HG03025 (cell line): Measurements from ENCODE around the gene MAEA.
"Not testable (repeated sequence)": the region's sequence is repeated elsewhere in the genome, so short reads cannot be mapped to it uniquely, and the experiment has no call there.

Experiments used
- ATAC-seq: cut with Tn5 transposase; IDR thresholded peaks from one replicate; pipeline ENCODE4 v1.9.1; 2021; ENCODE audit warnings: mild to moderate bottlenecking, moderate library complexity; ENCODE audit not compliant: unreplicated experiment, low FRiP score

Gene MAEA

DNA sequence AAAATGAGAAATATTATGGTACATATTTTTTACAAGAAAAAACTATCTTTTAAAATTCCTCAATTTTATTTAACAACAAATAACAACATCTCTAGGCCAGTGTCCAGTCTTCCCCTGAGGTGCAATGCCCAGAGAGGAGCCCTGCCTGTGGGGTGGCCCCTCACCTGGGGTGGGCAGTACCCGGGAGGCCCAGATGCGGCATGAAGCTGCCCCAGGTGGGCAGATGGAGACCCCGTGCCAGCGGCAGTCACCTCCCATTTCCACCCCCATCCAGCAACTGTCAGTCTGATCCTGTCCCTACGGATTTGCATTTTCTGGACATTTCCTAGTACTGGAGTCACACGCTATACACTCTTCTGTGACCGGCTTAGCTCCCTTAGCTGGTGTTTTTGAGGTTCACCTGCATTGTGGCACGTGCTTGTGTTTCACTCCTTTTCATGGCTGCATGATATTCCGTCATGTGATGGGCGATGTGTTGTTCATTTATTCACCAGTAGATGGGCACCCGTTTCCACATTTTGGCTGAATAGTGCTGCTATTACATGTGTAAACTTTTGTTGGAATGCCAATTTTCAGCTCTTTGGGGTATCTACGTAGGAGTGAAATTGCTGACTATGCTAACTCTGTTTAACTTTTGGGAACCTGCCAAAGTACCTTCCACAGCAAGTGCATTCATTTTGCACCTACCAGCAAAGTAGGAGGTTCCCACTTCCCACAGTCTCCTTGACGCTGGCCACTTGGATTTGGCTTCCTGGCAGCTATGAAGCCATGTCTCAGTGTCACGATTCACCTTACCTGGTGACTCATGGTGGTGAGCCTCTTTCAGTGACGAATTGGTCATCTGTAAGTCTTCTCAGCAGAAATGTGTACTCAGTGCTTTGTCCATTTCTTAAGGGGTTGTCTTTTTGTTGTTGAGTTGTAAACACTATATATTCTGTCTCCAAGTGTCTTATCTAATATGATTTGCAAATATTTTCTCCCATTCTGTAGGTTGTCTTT lies 11.7 kb upstream of the MAEA start:
- ATAC-seq: no peak

DNA sequence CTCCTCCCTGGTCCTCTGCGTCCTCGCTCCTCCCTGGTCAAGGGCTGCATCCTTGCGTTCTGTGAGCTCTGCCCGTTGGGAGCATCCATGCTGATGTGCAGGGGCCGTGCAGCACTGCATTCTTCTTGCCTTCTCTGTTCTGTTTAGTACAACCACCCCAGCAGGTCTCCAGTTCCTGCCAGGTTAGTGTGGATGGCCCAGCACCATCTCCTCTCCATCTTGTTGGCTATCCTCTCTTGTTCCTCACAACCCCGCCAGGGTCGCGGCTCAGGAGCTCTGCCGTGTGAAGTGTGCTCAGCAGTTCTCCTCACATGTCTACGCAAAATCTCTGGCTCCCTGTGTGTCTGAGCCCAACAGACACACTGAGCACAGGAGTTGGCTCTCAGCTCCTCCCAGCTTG lies 10.4 kb upstream of the MAEA start:
- no peak for ATAC-seq

DNA sequence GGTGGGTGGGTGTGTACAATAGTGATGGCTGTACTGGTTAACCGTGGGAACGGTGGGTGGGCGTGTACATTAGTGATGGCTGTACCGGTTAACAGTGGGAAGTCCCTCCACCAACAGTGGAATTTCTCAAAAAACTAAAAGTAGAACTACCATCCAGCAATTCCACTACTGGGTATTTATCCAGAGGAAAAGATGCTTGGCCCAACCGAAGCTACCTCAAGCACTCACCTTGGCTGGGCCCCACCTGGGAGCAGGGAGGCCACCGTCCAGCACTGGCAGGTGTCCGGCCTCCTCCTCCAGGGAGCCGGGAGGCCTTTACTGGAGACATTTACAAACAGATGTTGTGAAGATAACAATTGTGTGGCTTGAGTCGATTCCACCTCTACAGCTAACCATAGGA lies 6.0 kb upstream of the MAEA start:
- no peak for ATAC-seq

DNA sequence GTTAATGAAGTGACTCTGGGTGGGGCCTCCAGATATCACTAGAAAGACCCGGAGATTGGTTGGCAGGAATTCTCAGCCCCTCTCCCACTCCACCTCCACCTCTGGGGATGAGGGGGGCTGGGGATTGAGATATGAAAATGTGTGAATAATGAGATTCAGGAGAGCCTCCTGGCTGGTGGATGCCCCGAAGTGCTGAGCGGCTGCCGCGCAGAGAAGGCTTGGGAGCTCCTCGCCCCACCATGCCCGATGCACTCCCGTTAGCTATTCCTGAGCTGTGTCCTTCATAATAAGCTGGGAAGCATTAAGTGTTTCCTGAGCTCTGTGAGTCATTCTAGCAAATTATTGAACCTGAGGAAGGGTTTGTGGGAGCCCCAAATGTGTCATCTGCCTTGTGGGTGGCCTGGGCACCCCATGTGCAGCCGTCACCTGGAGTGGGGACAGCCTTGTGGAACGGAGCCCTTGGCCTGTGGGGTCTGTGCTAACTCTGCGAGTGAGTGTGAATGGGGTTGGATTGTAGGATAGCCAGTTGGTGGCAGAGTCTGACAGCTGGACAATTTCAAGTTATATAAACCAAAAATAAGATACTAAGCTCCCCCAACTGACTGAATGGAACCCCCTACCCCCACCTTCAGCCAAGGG lies 4.4 kb upstream of the MAEA start:
- ATAC-seq: no peak

DNA sequence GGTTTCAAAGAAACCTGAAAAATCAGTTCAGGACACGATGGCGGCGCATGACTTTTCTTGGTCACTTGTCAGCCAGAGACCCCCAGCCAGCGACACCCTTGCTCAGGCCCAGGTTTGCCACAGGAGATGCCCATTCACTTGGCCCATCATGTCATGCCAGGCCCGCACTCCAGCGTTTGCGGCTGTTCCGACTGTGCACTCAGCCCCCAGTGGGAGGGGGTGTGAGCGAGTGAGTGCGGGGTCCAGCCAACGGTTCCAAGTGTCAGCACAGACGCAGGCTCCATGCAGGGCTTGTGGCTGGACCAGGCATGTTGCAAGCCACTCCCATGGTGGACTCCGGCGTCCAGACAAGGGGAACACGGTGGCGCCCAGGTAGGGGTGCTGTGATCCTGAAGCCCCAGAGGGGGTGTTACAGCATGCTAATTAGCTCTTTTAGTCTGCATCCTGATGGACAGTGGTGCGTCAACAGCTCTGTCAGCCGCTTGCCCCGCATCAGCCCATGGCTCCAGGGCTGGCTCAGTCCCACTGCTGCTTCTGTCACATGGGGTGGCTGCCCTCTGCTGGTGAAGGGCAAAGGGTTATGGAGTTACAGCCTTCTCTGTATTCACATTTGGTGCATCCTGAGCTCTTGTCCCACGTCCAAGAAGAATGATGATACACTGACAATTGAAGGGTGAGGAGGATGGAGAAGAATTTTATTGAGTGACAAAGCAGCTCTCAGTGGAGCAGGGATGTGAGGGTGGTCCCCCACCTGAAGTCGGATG lies 3.7 kb upstream of the MAEA start:
- no peak for ATAC-seq

DNA sequence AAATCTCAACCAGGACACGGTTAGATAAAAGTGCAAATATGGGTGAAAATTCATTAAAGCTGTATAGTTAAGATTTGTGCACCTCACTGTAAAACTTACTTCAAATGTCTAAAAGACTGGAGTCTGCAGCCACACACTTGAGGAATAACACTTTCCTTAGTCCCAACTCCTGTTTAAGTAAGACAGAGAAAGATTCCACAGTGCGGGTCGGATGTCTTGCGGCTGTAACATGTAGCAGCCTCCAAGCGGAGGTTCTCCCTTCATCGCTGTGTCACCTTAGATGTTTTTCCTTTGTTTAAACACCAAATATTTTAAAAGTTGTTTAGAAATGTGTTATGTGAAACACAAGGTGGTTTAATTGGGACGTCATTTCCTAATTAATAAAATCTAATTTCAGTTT lies 905 bp upstream of the MAEA start:
- no peak for ATAC-seq

DNA sequence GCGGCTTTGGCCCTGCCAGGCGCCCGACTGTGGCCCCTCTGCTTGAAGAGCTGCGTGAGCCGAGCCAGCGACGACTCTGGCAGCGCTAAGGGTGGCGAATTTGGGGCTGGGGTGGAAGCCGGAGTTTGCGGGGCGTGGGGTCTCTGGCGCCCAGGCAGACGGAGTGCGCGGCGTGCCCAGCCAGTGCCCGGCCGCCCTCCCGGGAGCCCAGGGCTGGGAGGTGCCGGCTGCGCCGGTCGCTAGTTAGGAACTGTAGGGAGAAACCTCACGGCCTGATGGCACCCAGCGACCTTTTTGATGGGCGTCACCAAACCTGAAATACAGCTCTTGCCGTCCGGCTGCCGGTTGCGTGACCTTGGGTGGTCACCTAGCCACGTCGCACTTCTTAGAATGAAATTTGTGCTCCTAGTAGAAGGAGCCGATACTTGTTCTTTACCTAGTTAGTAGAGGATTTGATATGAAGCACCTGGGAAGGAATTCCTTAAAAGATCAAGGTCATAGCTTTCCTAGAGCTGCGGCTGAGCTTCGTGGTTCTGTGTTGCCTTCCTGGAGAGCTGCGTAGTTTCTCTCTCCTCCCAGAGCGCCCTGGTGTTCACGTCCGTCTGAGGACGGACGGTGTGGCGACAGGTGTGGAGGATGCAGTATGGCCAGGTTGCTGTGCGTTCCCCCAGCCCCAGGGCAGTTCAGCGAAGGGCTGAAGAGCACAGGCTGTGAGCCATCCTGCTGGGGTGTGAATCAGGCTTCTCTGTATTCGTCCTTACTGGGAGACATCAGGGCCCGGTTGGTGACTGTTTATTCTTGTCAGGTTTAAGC lies 680 bp downstream of the MAEA start:
- ATAC-seq: peak; percentile 11

DNA sequence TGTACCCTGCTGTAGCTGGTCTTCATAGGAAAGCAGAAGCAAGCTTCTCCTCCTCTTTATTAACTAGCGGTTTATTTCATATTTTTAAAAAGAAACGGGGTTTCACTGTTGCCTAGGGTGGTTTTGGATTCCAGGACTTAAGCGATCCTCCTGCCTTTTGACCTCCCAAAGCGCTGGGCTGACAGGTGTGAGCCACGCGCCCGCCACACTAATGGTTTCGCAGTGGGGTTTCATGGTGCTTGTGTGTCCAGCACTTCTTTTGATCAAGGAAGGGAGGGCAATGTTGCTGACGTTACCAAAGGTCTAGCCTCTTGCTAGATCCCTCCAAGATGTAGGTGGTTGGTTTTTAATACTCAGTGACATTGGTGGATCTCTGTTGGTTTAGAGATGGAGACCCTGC lies 1.4 kb downstream of the MAEA start:
- no peak for ATAC-seq

DNA sequence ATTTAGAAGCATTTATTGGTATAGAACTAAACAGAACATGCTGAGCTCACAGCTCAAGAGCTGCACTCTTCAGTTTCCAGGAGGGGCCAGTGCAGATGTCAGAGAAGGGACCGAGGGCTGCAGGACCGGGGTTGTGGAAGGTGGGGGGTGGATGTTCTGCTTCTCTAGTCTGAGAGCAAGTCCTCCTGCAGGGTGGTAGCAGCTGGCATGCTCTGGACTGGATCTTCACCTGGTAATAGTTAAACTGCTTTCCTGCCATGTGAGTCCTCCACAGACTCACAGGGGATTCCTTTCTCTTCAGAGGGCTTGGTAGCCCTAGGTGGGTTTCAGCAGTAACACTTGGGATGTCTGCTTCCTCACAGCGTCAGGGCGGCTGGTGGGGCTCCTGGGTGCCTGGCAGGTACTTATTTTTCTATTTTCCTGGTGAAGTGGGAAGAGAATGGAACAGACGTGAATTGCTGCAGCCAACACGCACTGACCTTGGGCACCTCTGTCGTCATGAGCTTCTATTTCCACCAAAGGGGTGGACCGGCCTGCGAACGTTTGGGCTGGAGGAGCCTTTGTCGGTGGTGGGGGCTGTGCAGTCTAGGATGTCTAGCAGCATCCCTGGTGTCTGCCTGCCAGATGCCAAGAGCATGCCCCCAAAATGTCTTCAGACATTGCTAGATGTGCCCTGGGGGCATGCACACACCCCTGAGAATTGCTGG lies 2.5 kb downstream of the MAEA start:
- no peak for ATAC-seq

DNA sequence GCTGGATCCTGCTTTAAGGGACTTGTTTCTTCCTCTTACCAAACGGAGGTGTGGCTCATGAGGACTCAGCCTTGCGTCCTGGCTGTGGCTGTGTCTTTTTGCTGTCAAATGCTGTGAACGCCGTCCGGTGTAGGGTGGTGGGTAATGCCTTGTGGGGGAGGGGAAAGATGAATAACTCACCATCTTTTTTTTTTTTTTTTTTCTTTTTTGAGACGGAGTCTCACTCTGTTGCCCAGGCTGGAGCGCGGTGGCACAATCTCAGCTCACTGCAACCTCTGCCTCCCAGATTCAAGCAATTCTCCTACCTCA lies 3.0 kb downstream of the MAEA start:
- ATAC-seq: not testable (repeated sequence)

DNA sequence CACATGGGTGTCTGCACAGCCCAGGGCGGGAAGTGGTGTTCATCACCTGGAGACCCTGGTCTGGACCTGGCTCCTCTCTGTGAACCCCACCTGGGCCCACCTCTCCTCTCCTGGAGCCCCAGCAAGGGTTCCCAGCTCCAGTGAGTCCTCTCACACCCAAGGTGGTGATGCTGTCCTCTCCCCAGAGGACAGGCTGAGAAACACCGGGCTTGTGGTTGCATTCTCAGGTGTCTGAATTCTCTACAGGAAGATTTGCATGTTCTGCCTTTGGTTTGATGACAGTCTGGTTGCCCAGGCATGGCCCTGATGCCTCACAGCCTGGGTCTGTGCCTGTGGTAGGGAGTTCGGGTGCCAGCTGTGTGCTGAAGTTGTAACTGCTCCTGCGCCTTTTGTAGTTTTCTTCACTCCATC lies 3.8 kb downstream of the MAEA start:
- ATAC-seq: no peak

DNA sequence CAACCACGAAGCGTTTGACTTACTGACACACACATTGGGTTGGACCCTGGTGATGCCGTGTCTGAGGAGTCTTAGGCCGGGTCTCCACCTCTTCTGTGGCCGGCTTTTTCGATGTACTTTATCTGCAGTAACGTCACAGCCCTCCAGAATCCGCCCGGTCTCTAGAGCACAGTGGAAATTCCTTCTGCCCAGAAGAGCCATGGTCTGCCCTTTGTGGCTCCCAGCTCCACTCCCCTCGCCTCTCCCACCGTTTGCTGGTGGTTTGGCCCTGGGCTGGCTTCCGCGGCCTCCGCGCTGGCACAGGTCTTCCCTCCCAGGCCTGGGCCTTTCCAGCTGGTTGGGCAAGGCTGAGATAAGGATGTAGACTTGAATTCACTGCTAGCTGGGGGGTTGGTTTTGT lies 4.3 kb downstream of the MAEA start:
- ATAC-seq: no peak

DNA sequence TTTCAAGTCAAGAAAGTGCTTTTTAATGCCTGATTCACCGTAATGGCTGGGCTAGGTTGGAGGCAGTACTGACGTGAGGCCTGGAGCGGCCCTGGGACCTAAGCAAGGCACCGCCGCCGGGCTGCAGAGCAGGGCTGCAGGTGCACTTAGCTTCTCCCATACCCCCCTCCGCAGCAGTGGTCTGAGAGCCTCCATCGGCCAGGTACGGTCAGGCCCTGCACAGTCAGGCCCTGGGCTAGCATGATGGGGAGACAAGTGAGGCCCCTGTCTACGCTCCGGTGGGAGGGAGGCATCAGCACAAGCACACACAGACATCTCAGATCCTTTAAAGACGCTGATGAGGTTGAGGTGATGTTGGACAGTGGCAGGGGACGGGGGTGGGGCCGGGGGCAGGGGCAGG lies 4.7 kb downstream of the MAEA start:
- ATAC-seq: no peak

DNA sequence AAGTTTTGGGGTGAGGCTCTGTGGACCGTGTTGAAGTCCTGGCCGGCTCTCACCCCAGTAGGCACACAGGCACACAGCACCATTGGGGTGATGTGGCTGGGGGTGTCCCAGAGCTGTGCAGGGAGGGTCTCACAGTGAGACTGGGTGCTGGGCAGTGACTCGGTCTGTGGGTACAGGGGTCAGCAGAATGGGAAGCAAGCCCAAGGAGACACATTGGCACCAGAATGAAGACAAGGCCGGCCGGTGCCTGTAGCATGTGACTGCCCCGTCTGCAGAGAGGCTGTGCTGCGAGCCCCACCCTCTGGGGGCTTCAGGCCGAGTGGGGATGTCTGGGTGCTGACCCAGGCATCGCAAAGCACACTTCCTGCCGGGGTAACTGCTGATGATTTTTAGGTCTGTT lies 5.2 kb downstream of the MAEA start:
- no peak for ATAC-seq

DNA sequence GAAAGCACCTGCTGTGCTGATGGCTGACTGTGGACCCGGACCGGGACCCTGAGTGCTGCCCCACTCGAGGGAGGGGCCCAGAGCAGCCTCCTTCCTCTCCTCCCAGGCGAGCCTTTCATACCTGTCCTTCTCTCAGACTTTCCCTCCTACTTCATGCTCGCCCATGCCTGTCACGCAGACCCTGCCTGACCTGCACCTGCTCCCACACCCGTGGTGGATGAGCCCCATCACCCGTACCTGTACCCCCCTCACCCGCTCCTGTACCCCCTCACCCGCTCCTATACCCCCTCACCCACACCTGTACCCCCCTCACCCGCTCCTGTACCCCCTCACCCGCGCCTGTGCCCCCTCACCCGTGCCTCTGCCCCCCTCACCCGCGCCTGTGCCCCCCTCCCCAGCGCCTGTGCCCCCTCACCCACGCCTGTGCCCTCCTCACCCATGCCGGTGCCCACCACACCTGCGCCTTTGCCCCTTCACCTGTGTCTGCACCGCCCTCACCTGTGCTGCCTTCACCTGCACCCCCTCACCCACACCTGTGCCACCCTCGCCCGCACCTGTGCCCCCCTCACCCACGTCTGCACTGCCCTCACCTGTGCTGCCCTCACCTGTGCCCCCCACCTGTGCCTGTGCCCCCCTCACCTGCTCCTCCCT lies 5.8 kb downstream of the MAEA start:
- ATAC-seq: no peak

DNA sequence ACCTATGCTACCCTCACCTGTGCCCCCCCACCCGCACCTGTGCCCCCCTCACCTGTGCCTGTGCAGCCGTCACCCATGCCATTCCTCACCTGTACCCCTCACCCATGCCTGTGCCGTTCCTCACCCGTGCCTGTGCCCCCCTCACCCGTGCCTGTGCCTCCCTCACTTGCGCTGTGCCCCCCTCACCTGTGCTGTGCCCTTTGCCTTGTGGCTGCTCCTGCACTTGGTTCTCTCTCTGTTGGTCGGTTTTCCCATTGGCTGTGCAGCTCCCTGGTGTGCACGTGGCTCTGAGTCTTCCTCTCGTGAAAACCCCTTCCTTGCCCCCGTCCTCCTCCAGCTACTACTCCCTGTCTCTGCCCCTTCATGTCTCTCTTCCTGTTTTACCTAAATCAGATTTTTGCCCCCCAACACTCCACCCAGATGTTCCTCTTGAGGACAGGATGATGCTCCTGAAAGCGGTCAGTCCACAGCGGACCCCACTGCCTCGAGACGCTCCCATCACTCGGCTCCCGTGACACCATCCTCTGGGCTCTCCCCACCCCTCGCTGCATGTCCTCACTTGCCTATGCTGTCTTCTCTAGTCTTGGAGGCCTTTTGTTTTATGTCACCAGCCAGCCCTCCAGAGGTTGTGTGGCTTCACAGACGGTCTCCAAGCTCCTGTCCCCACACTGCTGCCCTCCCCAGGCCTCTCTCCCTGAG lies 6.8 kb downstream of the MAEA start:
- ATAC-seq: no peak

DNA sequence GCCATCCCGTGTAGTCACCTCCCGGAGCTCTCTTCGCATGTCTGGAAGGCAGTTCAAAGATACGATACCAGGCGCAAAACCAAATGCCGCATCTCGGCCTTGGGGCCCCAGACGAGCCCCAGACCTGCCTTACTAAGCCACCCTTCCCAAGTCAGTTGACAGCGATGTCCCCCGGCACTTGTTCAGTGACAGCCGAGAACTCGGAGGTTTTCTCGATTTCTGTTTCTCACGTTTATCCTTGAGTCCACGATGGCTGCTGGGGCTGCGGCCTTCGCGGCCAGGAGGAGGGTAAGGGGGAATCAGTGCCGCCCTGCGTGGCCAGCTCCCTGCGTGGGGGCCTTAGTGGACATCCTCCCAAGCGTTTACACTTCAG lies 7.3 kb downstream of the MAEA start:
- ATAC-seq: no peak

DNA sequence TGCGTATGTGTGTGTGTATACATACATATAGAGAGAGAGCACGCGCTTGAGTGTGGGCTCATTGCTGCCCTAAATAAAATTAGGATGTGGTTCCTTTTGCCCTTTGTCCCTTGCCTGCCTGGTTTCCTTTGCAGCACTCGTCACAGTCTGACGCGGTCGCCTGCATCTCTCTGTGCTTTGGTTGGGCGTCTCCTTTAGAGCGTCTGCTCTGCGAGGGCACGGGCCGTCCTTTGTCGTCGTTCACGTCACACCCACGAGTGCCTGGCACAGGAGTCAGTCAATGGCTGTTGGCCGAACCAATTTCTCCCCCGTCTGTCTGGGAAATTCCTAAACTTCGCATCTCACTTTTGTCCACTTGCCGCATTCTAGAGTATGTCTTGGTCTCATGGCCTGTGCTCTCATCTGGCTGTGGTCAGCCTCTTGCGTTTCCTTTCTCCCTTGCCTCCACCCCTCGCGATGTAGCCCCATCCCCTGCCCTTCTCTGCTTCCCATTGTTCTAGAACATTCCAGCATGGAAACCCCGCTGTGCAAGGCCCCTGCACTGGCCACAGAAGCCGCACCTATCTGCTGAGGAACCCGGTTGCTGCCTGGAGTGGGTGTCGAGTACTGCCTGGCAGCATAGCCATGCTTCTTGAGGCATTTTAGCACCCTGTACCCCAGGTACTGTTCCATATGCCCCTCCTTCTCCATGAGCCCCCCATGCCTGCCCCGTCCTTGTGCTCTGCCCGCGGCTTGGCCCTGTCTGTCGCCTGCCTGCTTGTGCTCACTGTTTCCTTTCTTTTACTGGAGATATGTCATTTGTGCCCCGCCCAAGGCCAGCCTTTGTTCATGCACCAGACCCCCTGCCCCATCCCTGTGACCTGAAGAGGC lies 8.0 kb downstream of the MAEA start:
- no peak for ATAC-seq
